ENCODE results near the gene FCHSD1. TPM values are rescaled to one million over a fixed set of nuclear protein-coding genes. Genes with fewer than 3 reads are reported as not detected.

Gene FCHSD1
- total RNA-seq = 9.4 TPM

DNA sequence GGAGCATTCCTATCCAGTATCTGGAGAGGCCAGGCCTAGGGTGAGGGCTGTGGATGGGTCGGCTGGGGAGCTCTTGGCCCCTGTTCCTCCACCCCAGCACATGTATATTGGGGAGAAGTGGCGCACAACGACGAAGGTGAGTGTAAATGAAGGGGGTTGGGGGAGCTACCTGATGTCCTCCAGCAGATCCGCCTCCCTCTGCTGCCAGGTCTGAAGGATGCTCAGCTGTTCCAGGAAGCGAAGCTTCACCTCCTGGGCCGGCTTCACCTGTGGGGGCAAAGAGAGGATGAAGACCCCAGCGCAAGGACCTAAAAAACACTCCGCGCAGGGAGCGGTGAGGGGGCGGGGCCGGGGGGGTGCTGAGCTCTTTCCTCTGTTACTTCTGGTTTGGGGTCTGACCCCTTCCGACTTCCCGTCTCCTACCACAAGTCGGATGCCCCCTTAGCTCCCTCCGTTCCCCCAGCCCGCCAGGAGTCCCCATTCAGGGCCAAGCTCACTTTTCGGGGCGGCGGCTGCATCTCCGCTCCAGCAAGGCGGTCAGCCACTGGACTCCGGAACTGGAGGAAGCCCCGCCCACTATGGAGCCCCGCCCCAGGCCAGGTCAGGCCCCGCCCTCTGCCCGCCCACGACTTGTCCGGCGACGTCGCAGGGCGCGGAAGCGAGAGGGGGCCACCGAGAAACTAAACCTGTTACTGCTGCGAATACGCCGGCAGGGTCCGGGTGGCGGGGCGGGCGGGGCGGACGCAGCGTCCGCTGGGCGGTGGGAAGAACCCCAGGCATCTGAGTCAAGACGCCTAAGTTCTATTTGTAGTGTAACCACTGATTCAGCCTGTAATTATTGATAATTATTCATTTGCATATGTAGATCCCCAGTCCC lies at the start of gene FCHSD1:
Gene FCHSD1, minus strand, starts transcription at position 568 of the 877 bp plus-strand sequence. Its CDS starts 50 bp downstream, at position 518.

GRCh38 chr5:141681695-141682641 lies 30.8 kb upstream of the FCHSD1 start, which contains the start of gene ARAP3:
Gene ARAP3 (minus strand): TSS chr5:141682230. CDS start chr5:141680486, 1,744 bp downstream.

GRCh38 chr5:141636413-141637122 lies 14.7 kb downstream of the FCHSD1 start, which contains the start of the genes HDAC3 and RELL2:
Gene HDAC3 (minus strand): TSS chr5:141636849. CDS start chr5:141636790, 59 bp downstream.
Gene RELL2 (plus strand): TSS chr5:141636997. CDS start chr5:141638226, 1,229 bp downstream.

DNA sequence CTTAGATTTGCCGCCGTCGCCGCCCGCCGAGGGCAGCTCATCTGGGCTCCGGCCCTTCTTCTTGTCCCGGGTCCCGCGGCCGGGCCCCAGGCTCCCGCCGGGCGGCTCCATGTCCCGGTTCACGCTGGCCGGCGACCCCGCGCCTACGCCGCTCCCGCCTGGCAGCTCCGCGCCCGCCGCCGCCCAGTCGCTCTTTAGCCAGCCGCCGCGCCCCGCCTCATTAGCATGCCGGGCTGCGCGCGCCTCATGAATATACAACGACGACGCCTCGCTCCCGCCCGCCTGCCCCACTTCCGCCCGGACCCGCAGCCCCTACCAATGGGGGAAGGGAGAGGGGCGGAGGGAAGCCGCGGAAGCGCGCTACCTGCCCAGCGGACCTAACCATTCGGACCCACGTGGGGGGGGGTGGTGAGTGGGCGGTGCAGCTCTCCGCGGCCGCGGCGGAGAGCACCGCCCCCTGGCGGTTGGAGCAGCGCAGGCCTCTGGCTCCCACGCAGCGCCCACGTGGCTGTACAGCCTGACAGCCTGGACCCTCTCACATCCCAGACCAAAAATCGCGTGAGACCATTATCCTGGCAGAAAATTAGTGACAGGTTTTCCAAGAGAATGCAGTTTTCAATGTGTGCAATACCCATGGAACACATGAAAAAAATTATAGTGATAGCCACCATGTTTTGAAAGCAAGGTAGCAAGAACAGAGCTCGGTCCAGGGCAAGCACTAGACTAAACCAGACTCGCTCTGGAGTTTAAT lies 32.2 kb downstream of the FCHSD1 start, which contains the start of gene DIAPH1:
Gene DIAPH1, minus strand, starts transcription at position 197 of the 751 bp plus-strand sequence. Its CDS starts 86 bp downstream, at position 111.

Other genes starting within 250 kb of the FCHSD1 start
- gene PCDHGA9, start 248.6 kb downstream of the FCHSD1 start, total RNA-seq = 38.2 TPM
- 35.4 TPM for gene PCDHGB6, start 243.4 kb downstream of the FCHSD1 start, total RNA-seq
- 36.3 TPM for gene PCDHGA10, start 238.4 kb downstream of the FCHSD1 start, total RNA-seq
- gene PCDHGB7, start 233.7 kb downstream of the FCHSD1 start, total RNA-seq = 43.5 TPM
- gene PCDHGA11, start 230.4 kb downstream of the FCHSD1 start, total RNA-seq = 40.4 TPM
- gene PCDHGA12, start 220.9 kb downstream of the FCHSD1 start, total RNA-seq = 26.9 TPM
- 62.3 TPM for gene PCDHGC3, start 175.5 kb downstream of the FCHSD1 start, total RNA-seq
- 91.7 TPM for gene PCDHGC4, start 166.4 kb downstream of the FCHSD1 start, total RNA-seq
- gene PCDHGC5, start 162.3 kb downstream of the FCHSD1 start, total RNA-seq = 20.0 TPM
- 39.8 TPM for gene DIAPH1, start 32.4 kb downstream of the FCHSD1 start, total RNA-seq
- gene HDAC3, start 14.6 kb downstream of the FCHSD1 start, total RNA-seq = 81.7 TPM
- gene RELL2, start 14.4 kb downstream of the FCHSD1 start, total RNA-seq = 9.1 TPM
- 9.1 TPM for gene ARAP3, start 30.8 kb upstream of the FCHSD1 start, total RNA-seq
- gene PCDH1, start 227.0 kb upstream of the FCHSD1 start, total RNA-seq = 55.4 TPM